Activated naive CD4-positive, alpha-beta T cell treated with anti-CD3 and anti-CD28 coated beads, Interleukin-2, amount 10 ng/mL, durations not matched to agents 7 days and 5 days (primary cell): ENCODE data around the gene RRBP1.
A peak's percentile ranks its signal among the peaks of the same experiment; 100 is the strongest.

Source experiments
- CTCF ChIA-PET: fragments of 350-600 bp; sonication (Branson Sonifier 250); formaldehyde crosslinking; loops from one replicate; lab custom pipeline; 2021; ENCODE audit warnings: antibody characterized with exemption; lab: Charles Lee
- DNase-seq: peaks from one replicate; pipeline ENCODE4 v3.0.0-alpha.2; 2020
- H3K27ac Mint-ChIP-seq: one replicate; pipeline ENCODE4 v1.8.0; 2021; ENCODE audit warnings: mild to moderate bottlenecking, moderate library complexity, mixed read lengths
- H3K27me3 Mint-ChIP-seq: one replicate; pipeline ENCODE4 v1.8.0; 2021; ENCODE audit warnings: mild to moderate bottlenecking, mixed read lengths
- H3K36me3 Mint-ChIP-seq: one replicate; pipeline ENCODE4 v1.8.0; 2021; ENCODE audit warnings: mixed read lengths
- H3K4me1 Mint-ChIP-seq: one replicate; pipeline ENCODE4 v1.8.0; 2021; ENCODE audit warnings: mixed read lengths
- H3K4me3 Mint-ChIP-seq: one replicate; pipeline ENCODE4 v1.8.0; 2021; ENCODE audit warnings: mild to moderate bottlenecking, moderate library complexity, mixed read lengths
- H3K9me3 Mint-ChIP-seq: one replicate; pipeline ENCODE4 v1.8.0; 2021; ENCODE audit warnings: mixed read lengths

Gene RRBP1

GRCh38 chr20:17699931-17700351, 17.9 kb upstream of the RRBP1 start, which contains the start of gene BANF2:
Gene BANF2, plus strand, starts transcription at chr20:17699966. Its CDS starts 25,060 bp downstream, at chr20:17725026.
- DNase-seq: no peak
- no peak within 1 kb of the TSS for H3K4me3 Mint-ChIP-seq
- CTCF ChIA-PET: interaction anchor here (0.6 to 1.2 kb wide), 2 partner anchors 17 to 20 kb away, joined by 3 read pairs; no protein-coding TSS in a partner anchor
- no peaks in the 10 kb centered on the region for H3K4me1 Mint-ChIP-seq
- peaks cover 3% of the 10 kb centered on the region for H3K9me3 Mint-ChIP-seq
- peaks cover 4% of the 10 kb centered on the region for H3K27me3 Mint-ChIP-seq
- H3K27ac Mint-ChIP-seq: no peak within 1 kb of the TSS
- H3K36me3 Mint-ChIP-seq: no peaks in the 10 kb centered on the region

- no peak overlapping the region for H3K4me3 Mint-ChIP-seq
- CTCF ChIA-PET: interaction anchor here (0.6 kb wide), 1 partner anchor 1241 kb away, joined by 3 read pairs; no protein-coding TSS in a partner anchor
- H3K4me1 Mint-ChIP-seq: no peaks in the 10 kb centered on the region
- no peaks in the 10 kb centered on the region for H3K36me3 Mint-ChIP-seq
- peaks cover 3% of the 10 kb centered on the region for H3K9me3 Mint-ChIP-seq
- DNase-seq: no peak
- peaks cover 11% of the 10 kb centered on the region for H3K27me3 Mint-ChIP-seq
- no peak overlapping the region for H3K27ac Mint-ChIP-seq
Observed at GRCh38 chr20:17698384-17698783, 16.3 kb upstream of the RRBP1 start.

- Mint-ChIP-seq H3K36me3 (no peaks in the 10 kb centered on the region), H3K27me3 (peaks cover 15% of the 10 kb centered on the region), H3K9me3 (peaks cover 3% of the 10 kb centered on the region), H3K4me3 (no peak overlapping the region), H3K27ac (no peak overlapping the region), H3K4me1 (no peaks in the 10 kb centered on the region)
- DNase-seq: no peak
- CTCF ChIA-PET: no interaction called here
Observed at GRCh38 chr20:17697171-17697570, 15.1 kb upstream of the RRBP1 start.

- Mint-ChIP-seq H3K4me3 (no peak overlapping the region), H3K36me3 (no peaks in the 10 kb centered on the region), H3K4me1 (no peaks in the 10 kb centered on the region), H3K27ac (no peak overlapping the region), H3K9me3 (peaks cover 3% of the 10 kb centered on the region), H3K27me3 (peaks cover 22% of the 10 kb centered on the region)
- CTCF ChIA-PET: no interaction called here
- DNase-seq: no peak
Observed at GRCh38 chr20:17696287-17696686, 14.2 kb upstream of the RRBP1 start.

GRCh38 chr20:17694767-17695166, 12.7 kb upstream of the RRBP1 start:
- Mint-ChIP-seq H3K9me3 (peaks cover 3% of the 10 kb centered on the region), H3K4me1 (no peaks in the 10 kb centered on the region), H3K4me3 (no peak overlapping the region)

GRCh38 chr20:17693444-17694001, 11.5 kb upstream of the RRBP1 start:
- DNase-seq: no peak
- Mint-ChIP-seq H3K9me3 (peaks cover 3% of the 10 kb centered on the region), H3K27me3 (peaks cover 43% of the 10 kb centered on the region), H3K4me3 (no peak overlapping the region), H3K4me1 (no peaks in the 10 kb centered on the region), H3K27ac (no peak overlapping the region), H3K36me3 (no peaks in the 10 kb centered on the region)
- CTCF ChIA-PET: no interaction called here

More at GRCh38 chr20:17694767-17695166, 12.7 kb upstream of the RRBP1 start:
- Mint-ChIP-seq H3K27ac (no peak overlapping the region), H3K36me3 (no peaks in the 10 kb centered on the region), H3K27me3 (peaks cover 32% of the 10 kb centered on the region)
- CTCF ChIA-PET: no interaction called here
- DNase-seq: no peak

- DNase-seq: no peak
- Mint-ChIP-seq H3K36me3 (no peaks in the 10 kb centered on the region), H3K27me3 (peaks cover 59% of the 10 kb centered on the region), H3K4me3 (no peak overlapping the region), H3K4me1 (no peaks in the 10 kb centered on the region), H3K9me3 (peaks cover 2% of the 10 kb centered on the region), H3K27ac (no peak overlapping the region)
- CTCF ChIA-PET: interaction anchor here (1.2 to 1.7 kb wide), 2 partner anchors 9 to 10 kb away, joined by 3 to 5 read pairs; no protein-coding TSS in a partner anchor
Observed at GRCh38 chr20:17691758-17692157, 9.7 kb upstream of the RRBP1 start.

GRCh38 chr20:17690144-17690543, 8.1 kb upstream of the RRBP1 start:
- Mint-ChIP-seq H3K36me3 (no peaks in the 10 kb centered on the region), H3K4me3 (no peak overlapping the region), H3K27me3 (peaks cover 70% of the 10 kb centered on the region), H3K9me3 (no peaks in the 10 kb centered on the region), H3K27ac (no peak overlapping the region), H3K4me1 (no peaks in the 10 kb centered on the region)
- no peak for DNase-seq
- CTCF ChIA-PET: interaction anchor here (1.7 kb wide), 1 partner anchor 7 kb away, joined by 5 read pairs; no protein-coding TSS in a partner anchor

- Mint-ChIP-seq H3K27me3 (peaks cover 79% of the 10 kb centered on the region), H3K4me3 (no peak overlapping the region), H3K27ac (no peak overlapping the region), H3K4me1 (no peaks in the 10 kb centered on the region), H3K36me3 (no peaks in the 10 kb centered on the region), H3K9me3 (no peaks in the 10 kb centered on the region)
- no peak for DNase-seq
- CTCF ChIA-PET: no interaction called here
Observed at GRCh38 chr20:17688965-17689364, 6.9 kb upstream of the RRBP1 start.

GRCh38 chr20:17687800-17688199, 5.8 kb upstream of the RRBP1 start:
- no peak for DNase-seq
- Mint-ChIP-seq H3K27ac (no peak overlapping the region), H3K4me1 (peaks cover 4% of the 10 kb centered on the region), H3K4me3 (no peak overlapping the region), H3K9me3 (no peaks in the 10 kb centered on the region), H3K27me3 (peaks cover 77% of the 10 kb centered on the region), H3K36me3 (no peaks in the 10 kb centered on the region)
- CTCF ChIA-PET: no interaction called here

- H3K27ac Mint-ChIP-seq: no peak overlapping the region
- peaks cover 13% of the 10 kb centered on the region for H3K4me1 Mint-ChIP-seq
- H3K27me3 Mint-ChIP-seq: peaks cover 63% of the 10 kb centered on the region
- no peaks in the 10 kb centered on the region for H3K9me3 Mint-ChIP-seq
- no peak overlapping the region for H3K4me3 Mint-ChIP-seq
- no peaks in the 10 kb centered on the region for H3K36me3 Mint-ChIP-seq
- no peak for DNase-seq
- CTCF ChIA-PET: no interaction called here
Observed at GRCh38 chr20:17685168-17685567, 3.1 kb upstream of the RRBP1 start.

- no peak overlapping the region for H3K27ac Mint-ChIP-seq
- H3K4me1 Mint-ChIP-seq: peaks cover 22% of the 10 kb centered on the region
- H3K36me3 Mint-ChIP-seq: peaks cover 6% of the 10 kb centered on the region
- CTCF ChIA-PET: interaction anchor here (1.0 to 5.1 kb wide), 2 partner anchors 28 to 215 kb away, joined by 3 to 25 read pairs; no protein-coding TSS in a partner anchor
- H3K9me3 Mint-ChIP-seq: no peaks in the 10 kb centered on the region
- H3K4me3 Mint-ChIP-seq: no peak overlapping the region
- peaks cover 60% of the 10 kb centered on the region for H3K27me3 Mint-ChIP-seq
- no peak for DNase-seq
Observed at GRCh38 chr20:17684077-17684888, 2.2 kb upstream of the RRBP1 start.

GRCh38 chr20:17683218-17684076, 1.4 kb upstream of the RRBP1 start:
- H3K27ac Mint-ChIP-seq: no peak overlapping the region

GRCh38 chr20:17682889-17683198, 802 bp upstream of the RRBP1 start:
- H3K4me1 Mint-ChIP-seq: peaks cover 34% of the 10 kb centered on the region
- H3K27me3 Mint-ChIP-seq: peaks cover 47% of the 10 kb centered on the region
- no peak for DNase-seq
- H3K4me3 Mint-ChIP-seq: peak overlapping the region; percentile 85
- H3K27ac Mint-ChIP-seq: peak overlapping the region; percentile 84
- no peaks in the 10 kb centered on the region for H3K9me3 Mint-ChIP-seq
- CTCF ChIA-PET: interaction anchor here (0.7 to 5.1 kb wide), 18 partner anchors 8 to 376 kb away, joined by 3 to 25 read pairs (median 4); partner anchors contain the start of genes BANF2 and BFSP1
- peaks cover 14% of the 10 kb centered on the region for H3K36me3 Mint-ChIP-seq

More at GRCh38 chr20:17683218-17684076, 1.4 kb upstream of the RRBP1 start:
- no peaks in the 10 kb centered on the region for H3K9me3 Mint-ChIP-seq
- H3K4me3 Mint-ChIP-seq: peak overlapping the region; percentile 25
- DNase-seq: no peak
- peaks cover 52% of the 10 kb centered on the region for H3K27me3 Mint-ChIP-seq
- peaks cover 9% of the 10 kb centered on the region for H3K36me3 Mint-ChIP-seq
- CTCF ChIA-PET: interaction anchor here (1.0 to 5.1 kb wide), 13 partner anchors 8 to 313 kb away, joined by 3 to 25 read pairs (median 5); partner anchors contain the start of genes BANF2 and BFSP1
- H3K4me1 Mint-ChIP-seq: peaks cover 29% of the 10 kb centered on the region
